A549 treated with CpdA at 1 μM for 4 hours (cell line): ENCODE results near the gene PLSCR5. TPM values are rescaled to one million over a fixed set of nuclear protein-coding genes. Genes with fewer than 3 reads are reported as not detected.

Source experiments
- total RNA-seq: library from RNA; stranded (reverse); fragments of 200-300 nt; extraction: Qiagen RNA extraction; gene quantifications from 5 replicates; pipeline ENCODE4 v1.2.3, GENCODE V29; 2022; ENCODE audit warnings: low read depth

Gene PLSCR5
- total RNA-seq: not detected in 5 replicates

GRCh38 chr3:146605106-146605505, at the start of gene PLSCR5:
Gene PLSCR5, minus strand, starts transcription at chr3:146605346. Its CDS starts 134 bp downstream, at chr3:146605212.

DNA sequence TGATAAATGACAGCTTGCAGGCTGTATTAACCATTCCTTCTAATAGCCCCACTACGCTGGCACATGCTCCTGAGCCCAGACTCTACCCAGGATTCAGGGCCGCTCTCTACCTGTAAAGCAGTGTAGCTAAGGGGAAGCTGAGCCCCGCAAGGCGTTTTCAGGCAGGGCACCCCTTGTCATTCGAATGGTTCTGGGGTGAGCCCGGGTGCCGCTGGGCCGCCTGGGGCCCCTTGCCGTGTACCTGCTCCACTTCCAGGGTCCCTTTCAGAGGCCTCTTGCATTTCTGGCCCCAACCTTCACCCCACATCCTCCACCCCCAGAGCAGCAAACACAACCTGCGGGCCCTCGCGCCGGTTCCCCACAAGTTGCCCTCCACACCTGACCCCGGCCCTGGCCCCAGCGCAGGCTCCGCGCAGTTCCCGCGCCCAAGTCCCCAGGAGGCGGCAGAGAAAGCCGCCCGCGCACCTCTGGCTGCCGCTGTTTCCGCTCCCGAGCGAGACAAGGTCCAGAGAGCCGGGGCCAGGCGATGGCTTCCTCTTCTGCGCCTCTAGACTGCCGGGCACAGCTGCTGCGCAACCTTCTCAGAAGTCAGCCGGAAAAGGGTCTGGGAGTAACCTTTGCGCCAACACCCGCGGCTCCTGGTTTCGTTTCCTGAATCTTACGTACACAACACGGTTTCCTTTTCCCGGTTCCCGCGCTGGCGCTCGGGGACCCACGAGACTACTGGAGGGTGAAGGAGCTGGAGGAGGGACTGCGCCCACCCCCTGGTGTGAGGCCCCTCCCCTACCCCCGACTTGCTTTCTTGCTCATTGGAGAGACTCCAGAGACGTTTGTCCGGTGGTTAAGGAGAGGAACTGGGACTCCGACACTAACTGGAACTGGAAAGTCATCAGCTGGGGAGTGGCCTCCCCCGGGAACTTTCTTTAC, 60.9 kb downstream of the PLSCR5 start, which contains the start of gene PLSCR1:
TSS of gene PLSCR1 (minus strand) at position 606 of the 927 bp plus-strand sequence. CDS start 8,055 bp downstream, outside the sequence.

Other genes with a start within 250 kb of the PLSCR5 start
- not detected in 5 replicates for gene PLSCR2, start 135.8 kb downstream of the PLSCR5 start, total RNA-seq
- 43.9 to 54.0 TPM (median 48.2 TPM) in 5 replicates for gene PLSCR1, start 60.7 kb downstream of the PLSCR5 start, total RNA-seq